Forelimb muscle (tissue), 1 donor: Measurements from ENCODE around the gene POLR2I. TPM values are rescaled to one million over a fixed set of nuclear protein-coding genes. Genes with fewer than 3 reads are reported as not detected.

Source experiments
- polyA plus RNA-seq: library from polyadenylated mRNA; unstranded; fragments of 120-200 nt; gene quantifications from one replicate; pipeline ENCODE4 v1.2.1, GENCODE V29; 2013; ENCODE audit not compliant: insufficient read length

The POLR2I gene
- polyA plus RNA-seq, 1 donor: 42.3 TPM

Other genes starting within 250 kb of the POLR2I start
- gene APLP1, start 246.3 kb downstream of the POLR2I start, polyA plus RNA-seq: 7.1 TPM
- gene NFKBID, start 214.3 kb downstream of the POLR2I start, polyA plus RNA-seq: 1.2 TPM
- 4.7 TPM for gene HCST, start 212.3 kb downstream of the POLR2I start, polyA plus RNA-seq
- gene TYROBP, start 206.6 kb downstream of the POLR2I start, polyA plus RNA-seq: 14.7 TPM
- gene LRFN3, start 178.5 kb downstream of the POLR2I start, polyA plus RNA-seq: 7.0 TPM
- gene SDHAF1, start 119.7 kb downstream of the POLR2I start, polyA plus RNA-seq: 12.9 TPM
- gene SYNE4, start 106.1 kb downstream of the POLR2I start, polyA plus RNA-seq: 0.59 TPM
- 8.5 TPM for gene ALKBH6, start 100.7 kb downstream of the POLR2I start, polyA plus RNA-seq
- 15.5 TPM for gene CLIP3, start 82.0 kb downstream of the POLR2I start, polyA plus RNA-seq
- gene THAP8, start 60.6 kb downstream of the POLR2I start, polyA plus RNA-seq: 8.6 TPM
- gene WDR62, start 60.0 kb downstream of the POLR2I start, polyA plus RNA-seq: 2.5 TPM
- gene OVOL3, start 3.7 kb downstream of the POLR2I start, polyA plus RNA-seq: not detected
- 80.0 TPM for gene TBCB, start 593 bp upstream of the POLR2I start, polyA plus RNA-seq
- 464 TPM for gene CAPNS1, start 25.2 kb upstream of the POLR2I start, polyA plus RNA-seq
- 219 TPM for gene COX7A1, start 37.6 kb upstream of the POLR2I start, polyA plus RNA-seq
- gene ZNF565, start 99.8 kb upstream of the POLR2I start, polyA plus RNA-seq: 5.9 TPM
- gene ZNF146, start 100.2 kb upstream of the POLR2I start, polyA plus RNA-seq: 60.5 TPM